Coronary artery (tissue), 2 donors: ENCODE data around the gene P3H2.

Experiments
- DNase-seq: peaks from one replicate; pipeline ENCODE4 v3.0.0-alpha.2; 2017; ENCODE audit warnings: low spot score
- H3K27ac ChIP-seq, 2 donors: fragments of 200-600 bp; sonication (generic); one replicate each; pipeline ENCODE4 v1.5.1; 2016 to 2019
- H3K4me3 ChIP-seq: fragments of 200-600 bp; sonication (generic); 2 replicates; pipeline ENCODE4 v1.5.1; 2016; ENCODE audit warnings: mild to moderate bottlenecking, moderate library complexity
- TF ChIP-seq, protein P1 (sequence below): fragments of 200-600 bp; sonication (generic); IDR thresholded peaks from one replicate; pipeline ENCODE4 v1.5.1; 2019; ENCODE audit warnings: antibody characterized with exemption

The P3H2 gene

DNA sequence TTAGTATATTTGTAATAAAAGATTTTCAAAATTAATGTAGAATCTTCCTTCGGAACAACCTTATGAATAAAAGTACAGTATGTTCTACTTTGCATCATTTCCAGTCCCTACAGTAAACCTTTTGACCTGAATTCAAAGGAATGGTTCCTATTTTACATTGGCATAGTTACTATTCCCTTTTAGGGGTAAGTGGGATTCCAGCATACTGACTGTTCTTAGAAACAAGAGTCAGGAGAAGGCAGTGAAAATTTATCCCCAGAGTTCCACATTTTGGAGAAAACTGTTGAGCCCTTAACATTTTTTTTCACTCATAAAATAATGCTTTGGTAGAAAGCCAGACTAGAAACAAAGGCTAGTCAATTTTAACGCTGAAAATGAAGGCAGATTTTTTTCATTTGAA, 78.1 kb downstream of the P3H2 start:
- H3K4me3 ChIP-seq, result no peak overlapping the region
- TF ChIP-seq, protein P1, sequence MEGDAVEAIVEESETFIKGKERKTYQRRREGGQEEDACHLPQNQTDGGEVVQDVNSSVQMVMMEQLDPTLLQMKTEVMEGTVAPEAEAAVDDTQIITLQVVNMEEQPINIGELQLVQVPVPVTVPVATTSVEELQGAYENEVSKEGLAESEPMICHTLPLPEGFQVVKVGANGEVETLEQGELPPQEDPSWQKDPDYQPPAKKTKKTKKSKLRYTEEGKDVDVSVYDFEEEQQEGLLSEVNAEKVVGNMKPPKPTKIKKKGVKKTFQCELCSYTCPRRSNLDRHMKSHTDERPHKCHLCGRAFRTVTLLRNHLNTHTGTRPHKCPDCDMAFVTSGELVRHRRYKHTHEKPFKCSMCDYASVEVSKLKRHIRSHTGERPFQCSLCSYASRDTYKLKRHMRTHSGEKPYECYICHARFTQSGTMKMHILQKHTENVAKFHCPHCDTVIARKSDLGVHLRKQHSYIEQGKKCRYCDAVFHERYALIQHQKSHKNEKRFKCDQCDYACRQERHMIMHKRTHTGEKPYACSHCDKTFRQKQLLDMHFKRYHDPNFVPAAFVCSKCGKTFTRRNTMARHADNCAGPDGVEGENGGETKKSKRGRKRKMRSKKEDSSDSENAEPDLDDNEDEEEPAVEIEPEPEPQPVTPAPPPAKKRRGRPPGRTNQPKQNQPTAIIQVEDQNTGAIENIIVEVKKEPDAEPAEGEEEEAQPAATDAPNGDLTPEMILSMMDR, result no peak
- DNase-seq, result no peak
- H3K27ac ChIP-seq, result no peak overlapping the region

DNA sequence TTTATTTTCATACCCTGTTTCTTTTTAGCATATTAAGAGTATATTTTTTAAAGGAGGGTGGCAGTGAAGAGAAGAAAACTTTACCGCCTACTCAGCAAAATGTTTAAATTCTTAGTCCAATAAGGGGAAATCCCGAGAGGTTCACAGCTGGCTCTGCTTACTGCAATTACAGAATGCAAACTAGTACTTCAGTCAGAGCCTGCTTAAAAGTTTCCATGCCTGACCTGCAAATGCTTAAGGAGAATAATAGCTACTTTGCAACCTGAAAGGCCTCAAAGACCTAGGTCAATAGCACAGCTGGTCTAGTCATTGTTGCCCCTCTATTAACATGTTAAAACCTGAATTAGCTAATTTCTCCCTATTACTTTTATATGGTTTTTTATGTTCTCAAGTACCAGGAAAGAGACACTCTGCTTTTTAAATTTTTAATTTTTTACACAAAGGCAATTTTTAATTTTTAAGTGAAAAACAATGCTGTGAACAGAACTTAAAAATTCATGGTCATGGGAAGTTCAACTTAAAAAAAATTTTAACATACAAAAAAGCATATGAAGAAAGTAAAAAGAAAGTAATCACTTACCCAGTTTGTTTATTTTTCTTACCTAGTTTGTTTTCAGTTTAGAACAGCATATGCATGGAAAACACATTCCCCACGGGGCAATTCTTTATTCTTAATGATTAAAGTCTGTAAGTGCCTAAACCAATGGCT, 79.2 kb downstream of the P3H2 start:
- no peak for DNase-seq
- TF ChIP-seq, protein P1, result no peak
- Histone ChIP-seq H3K27ac (no peak overlapping the region), H3K4me3 (no peak overlapping the region)

DNA sequence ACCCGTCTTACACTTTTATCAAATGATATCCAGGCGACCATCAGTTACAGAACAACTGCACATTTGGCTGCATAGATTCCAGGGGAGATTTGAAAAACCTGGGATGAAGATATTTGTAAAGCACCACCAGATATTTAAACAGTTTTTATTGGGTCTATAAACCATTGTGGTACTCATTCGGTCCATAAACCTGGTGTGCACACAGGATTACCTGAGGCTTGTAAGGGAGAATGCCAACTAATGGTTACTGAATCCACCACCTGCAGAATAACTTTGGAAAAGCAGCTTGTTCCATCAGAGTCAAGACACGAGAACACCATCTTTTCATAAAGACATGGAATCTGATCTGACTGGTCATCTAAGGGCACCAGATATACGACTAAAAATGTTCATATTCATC, 80.6 kb downstream of the P3H2 start:
- Histone ChIP-seq H3K4me3 (no peak overlapping the region), H3K27ac (no peak overlapping the region)
- TF ChIP-seq, protein P1, result no peak
- DNase-seq, result no peak

DNA sequence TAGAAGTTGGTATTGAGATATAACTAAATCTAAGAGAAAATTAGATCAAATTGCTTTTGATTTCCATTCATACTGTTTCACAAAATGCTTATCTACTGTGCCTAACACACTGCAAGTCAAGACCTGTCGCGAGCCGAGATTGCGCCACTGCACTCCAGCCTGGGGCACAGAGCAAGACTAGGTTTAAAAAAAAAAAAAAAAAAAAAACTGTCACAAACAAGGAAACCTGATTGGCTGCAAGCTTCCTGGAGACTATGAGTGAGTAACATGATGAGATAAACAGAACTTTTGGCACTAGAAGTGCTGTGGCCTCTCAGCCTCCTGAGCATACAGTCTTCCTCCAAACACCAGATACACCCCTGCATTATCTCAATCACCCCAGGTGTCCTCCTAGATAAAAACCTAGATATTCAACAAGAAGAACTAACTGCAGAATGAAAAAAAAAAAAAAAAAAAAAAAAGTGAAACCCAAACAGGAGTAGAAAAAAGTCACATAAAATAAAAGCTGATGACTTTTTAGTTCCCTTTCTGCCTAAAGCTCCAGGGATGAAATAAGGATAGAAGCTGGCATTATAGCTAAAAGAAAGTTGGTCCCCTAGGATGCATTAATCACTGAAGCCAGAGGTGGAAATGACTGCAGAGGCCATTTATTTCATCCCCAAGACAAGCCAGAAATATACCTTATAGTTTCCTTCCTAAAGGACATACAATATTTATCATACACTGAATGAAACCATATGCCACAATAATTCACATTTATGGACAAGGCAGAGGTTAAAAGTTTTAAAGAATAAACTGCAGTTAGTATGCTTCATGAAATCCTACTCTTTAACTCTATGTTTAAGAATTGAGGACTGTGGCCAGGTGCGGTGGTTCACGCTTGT, 82.4 kb downstream of the P3H2 start:
- no peak for DNase-seq

DNA sequence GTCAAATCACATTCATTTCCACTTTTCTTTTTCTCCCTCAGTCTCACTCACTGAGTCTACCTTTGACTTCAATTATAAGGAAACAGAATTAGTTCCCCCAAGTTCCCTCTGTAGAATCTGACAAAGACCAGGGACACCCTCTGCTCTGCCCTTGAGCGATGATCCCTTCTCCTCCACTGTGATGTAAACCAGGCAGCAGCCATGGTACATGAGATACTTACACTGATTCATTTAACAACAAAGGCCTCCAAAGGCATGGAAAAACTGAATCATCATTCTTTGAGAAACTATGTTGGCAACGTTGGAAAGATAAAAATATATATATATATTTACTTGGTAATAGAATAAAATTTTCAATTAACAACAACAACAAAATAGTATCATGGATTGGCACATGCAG, 84.1 kb downstream of the P3H2 start:
- Histone ChIP-seq H3K27ac (no peak overlapping the region), H3K4me3 (no peak overlapping the region)
- no peak for DNase-seq
- TF ChIP-seq, protein P1, result no peak

More for the DNA sequence above, 82.4 kb downstream of the P3H2 start:
- Histone ChIP-seq H3K4me3 (no peak overlapping the region), H3K27ac (no peak overlapping the region)
- TF ChIP-seq, protein P1, result no peak

DNA sequence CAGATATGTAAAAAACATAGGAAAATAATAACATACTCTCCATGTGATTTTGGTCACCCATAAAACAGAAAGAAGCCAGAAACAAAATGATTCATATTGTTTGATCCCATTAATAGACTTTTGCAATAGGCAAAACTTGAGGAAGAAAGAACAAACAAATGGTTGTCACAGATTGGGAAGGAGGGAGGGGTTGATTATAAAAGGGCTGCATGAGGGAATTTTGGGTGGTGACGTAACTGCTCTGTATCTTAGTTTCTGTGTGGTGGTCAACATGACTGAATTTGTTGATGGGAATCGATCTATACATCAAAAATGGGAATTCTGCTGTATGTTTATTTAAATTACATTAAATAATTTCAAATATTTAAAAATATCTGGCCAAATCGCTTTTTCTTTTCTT, 86.3 kb downstream of the P3H2 start:
- Histone ChIP-seq H3K4me3 (no peak overlapping the region), H3K27ac (no peak overlapping the region)
- TF ChIP-seq, protein P1, result no peak
- no peak for DNase-seq
